ENCODE measurements around the gene MRPS23.

MRPS23 gene

DNA sequence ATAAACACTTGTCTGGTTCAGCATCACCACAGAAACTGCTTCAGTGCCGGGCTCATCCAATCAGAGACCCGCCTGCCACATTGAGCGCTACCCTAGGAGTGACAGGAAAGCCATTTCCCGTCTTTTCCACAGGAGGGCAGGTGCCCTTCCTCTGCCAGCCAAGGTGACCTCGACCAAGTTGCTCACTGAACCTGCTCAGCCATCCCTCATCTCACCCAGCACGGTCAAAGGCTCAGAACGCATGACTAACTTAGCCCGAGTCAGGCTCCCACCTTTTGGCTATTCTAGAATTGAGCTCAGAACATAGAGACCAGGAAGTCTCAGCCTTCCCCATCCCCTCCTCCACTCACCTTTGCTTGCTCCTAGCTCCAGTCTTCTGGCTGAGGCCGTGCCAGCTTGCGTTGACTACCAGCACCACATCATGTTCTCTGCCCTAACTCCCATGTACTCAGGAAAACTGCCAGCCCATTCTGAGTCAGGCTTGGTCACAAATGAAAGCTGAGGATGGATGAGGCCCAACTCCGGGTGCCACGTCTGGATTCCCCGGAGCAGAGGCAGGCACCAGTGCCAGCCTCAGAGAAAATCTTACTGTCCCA, 15.6 kb downstream of the MRPS23 start:
- DNase-seq, result no peak

DNA sequence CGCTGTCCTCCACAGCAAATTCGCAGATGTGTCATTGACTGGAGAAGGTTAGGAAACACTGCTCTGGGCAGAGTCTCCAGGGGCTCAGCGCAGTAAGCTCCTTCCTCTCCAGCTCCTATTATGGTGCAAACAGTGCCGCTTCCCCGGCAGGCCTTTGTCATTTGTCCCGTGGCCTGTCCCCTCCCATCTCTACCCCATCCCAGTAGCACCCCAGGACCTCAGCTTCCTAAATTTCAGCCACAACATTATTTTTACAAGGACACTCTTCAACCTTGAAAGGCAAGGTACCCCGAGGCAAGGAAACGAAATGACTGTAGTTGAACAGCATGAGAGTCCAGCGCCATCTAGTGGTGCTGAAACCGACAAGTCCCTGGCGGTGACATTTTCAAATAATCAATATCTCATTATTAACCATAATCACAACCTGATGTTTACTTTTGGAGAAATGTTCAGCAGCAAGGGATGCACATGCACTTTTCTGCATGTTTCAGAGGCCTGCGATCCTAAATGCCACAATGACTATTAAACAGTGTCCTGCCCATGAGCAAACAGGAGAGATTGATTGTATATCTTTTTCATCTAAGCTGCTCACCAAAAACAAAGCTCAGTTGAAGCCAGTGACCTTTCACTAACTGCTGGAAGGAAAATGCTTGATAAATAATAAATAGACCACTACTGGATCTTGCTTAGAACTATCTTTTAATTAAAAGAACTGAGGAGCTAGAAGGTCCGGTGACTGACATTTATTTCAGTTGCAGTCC, 16.5 kb downstream of the MRPS23 start:
- peak; percentile 12 for DNase-seq

DNA sequence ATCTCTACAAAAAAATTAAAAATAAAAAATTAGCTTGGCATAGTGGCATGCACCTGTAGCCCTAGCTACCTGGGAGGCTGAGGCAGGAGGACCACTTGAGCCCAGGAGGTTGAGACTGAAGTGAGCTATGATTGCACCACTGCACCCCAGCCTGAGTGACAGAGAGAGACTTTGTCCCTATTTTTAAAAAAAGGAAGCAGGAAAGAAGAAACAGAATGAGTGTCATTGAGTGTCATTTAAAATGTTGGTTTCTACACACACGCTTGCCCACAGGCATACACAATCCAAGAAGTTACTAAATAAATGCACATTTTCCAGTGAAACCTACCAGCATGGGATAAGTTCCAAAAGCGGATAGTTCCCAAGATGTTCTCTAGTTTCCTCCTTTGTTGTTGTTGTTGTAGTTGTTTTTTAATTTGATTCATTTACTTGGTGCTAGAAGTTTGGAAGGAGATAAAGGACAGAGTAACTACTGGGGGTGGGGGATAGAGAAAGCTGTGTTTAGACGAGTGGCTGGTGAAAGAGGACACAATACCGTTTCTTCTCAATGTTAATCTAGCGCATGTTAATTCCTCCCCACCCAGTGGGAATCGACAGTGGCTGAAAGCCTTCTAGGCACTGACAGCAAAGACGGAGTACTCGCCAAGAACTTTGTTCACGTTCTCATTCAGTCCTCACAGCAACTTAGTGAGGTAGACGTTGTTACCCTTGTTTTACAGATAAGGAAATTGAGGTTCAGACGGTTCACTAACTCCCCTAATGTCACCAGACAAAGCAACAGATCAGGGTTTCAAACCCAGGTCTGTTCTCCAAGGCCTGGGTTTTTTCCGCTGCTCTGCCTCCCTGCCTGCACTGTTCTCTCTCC, 17.3 kb downstream of the MRPS23 start:
- no peak for DNase-seq

DNA sequence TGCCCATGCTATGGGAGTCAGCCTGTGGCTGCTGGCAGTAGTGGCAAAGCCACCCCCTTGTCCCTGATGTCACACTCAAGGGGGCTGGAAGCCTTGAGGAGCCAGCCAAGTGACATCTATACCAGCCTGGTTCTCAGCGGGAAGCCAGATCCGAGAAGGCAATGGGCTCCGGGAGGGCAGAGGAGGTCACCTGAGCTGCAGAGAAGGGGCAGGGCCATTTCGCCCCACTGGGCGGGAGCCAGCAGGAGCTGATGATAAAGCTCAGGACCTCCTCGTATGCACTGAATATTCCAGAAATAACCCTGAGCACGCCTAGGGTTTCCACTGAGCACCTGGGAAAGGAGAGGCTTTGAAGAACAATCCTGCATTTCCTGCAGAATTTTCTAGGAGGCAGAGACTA, 19.0 kb downstream of the MRPS23 start:
- DNase-seq, result no peak

DNA sequence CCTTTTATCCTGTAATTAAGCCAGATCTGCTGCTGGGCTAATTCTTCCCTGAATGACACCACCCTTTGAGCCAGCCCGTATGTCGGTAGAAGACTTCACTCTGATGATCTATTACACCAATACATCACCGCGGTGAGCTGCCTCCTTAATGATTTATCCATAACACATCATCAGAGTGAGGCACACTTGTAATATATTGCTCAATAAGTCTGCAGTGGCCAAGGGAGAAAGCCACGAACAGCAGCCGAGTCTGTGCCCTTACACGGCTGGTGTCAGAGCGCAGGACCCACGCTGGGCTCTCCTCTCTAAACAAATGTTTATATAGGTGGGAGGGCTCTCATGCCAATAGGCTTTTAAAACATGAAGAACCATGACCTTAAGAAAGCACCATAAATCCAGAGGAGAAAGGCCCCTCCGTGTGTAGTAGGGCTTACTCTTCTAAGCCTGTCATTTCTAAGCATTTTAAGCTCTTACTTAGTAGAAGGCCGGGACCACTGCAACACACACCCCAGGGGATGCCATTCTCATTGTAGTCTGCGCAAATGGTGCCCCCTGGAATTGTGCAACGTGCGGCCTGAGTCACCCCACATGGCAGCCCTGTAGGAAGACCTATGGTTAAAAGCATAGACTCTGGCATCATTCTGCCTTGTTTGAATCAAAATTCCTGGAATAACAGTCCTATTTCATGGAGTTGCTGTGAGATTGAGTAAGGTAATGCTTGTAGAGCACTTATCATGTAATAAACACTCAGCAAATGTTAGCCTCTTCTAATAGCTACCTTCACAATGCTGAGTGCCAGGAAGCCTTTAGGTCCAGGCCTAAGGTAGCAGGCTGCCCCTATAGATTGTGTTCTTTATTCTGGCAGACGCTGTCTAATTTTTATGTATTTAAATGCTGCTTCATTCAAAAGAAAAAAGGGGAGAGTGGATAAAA, 26.1 kb downstream of the MRPS23 start:
- no peak for DNase-seq

DNA sequence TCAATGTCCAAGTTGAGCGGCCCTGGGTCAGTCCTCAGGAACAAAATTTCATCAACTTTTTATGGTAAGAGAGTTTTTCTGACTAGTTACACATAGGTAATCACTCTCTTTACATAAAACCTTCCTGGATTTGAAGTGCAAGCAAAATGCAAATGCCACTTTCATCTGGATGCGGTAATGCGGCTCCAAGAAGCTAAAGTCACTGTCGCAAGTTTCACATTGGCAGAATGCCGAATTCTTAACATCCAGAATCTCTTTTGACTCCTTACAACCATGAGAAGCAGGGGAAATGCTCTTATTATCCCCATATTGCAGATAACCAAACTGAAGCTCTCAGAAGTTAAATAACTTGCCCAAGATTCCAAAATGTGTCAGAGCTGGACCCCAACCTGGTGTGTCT, 30.0 kb downstream of the MRPS23 start:
- no peak for DNase-seq

DNA sequence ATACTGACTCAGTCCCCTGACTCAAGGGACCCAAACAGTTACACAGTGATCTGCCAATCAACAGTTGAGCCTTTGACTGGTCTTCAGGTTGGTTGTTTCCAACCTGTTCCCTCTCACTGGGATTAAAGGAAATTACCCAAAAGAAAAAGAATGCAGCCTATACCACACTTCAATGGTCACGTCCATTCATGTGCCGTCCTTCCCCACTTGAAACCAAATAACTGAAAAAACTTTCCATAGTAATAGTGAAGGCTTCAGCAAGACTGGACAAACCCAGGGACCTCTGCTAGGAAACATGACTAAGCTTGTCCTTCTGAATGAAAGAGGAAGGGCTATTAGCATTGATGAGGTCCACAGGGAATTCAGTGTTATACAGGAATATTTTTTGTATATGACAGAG, 30.6 kb downstream of the MRPS23 start:
- no peak for DNase-seq

DNA sequence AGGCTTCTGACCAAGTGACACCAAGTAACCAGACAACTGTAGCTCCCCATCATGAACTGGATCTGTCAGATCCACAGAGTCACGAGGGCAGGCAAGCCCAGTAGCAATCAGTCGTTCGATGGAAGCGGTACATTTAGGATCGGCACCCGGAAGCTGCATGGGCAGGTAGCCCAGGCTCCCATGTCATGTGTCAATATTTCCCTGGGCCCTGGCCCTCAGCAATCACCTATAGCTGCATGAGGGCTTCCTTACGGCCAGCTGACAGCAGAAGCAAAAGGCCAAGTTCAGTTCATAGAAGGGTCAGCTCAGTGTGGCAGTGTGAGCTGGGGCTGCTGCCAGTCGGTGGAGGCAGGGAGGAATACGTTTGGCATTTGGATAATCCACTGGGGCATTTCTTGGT, 31.8 kb downstream of the MRPS23 start:
- no peak for DNase-seq

DNA sequence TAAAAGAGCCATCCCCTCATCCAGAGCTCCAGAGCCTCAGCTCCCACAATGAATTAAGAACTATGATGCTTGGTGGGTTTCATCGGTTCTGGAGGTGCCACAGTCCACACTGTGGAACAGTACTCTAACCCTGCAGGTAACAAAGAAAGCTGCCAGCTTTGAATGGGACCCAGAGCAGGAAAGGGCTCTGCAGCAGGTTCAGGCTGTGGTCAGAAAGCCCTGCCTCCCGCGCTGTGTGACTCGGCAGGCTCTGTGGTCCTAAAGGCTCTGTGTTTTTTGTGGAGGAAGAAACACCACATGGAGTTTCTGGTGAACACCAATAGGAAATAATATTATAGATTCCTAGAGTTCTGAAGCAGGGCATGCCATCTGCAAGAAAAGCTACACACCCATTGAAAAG, 32.5 kb downstream of the MRPS23 start:
- DNase-seq, result no peak

DNA sequence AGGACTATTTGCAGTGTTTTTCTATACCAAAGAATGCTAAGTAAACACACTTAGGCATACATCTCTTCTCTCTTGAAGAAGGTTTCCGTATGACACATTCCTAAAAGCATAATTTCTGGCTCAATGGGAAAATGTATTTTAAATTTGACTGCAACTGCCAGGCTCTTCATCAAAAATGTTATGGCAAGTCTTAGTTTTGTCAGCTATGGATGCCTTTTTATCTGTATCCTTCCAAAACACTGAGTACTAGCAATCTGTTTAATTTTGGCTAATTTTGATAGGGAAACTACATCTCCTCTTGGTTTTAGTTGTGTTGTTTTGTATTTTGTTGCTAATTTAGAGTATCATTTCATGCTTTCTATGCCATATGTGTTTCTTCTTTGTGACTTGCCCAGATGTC, 35.4 kb downstream of the MRPS23 start:
- DNase-seq, result no peak

DNA sequence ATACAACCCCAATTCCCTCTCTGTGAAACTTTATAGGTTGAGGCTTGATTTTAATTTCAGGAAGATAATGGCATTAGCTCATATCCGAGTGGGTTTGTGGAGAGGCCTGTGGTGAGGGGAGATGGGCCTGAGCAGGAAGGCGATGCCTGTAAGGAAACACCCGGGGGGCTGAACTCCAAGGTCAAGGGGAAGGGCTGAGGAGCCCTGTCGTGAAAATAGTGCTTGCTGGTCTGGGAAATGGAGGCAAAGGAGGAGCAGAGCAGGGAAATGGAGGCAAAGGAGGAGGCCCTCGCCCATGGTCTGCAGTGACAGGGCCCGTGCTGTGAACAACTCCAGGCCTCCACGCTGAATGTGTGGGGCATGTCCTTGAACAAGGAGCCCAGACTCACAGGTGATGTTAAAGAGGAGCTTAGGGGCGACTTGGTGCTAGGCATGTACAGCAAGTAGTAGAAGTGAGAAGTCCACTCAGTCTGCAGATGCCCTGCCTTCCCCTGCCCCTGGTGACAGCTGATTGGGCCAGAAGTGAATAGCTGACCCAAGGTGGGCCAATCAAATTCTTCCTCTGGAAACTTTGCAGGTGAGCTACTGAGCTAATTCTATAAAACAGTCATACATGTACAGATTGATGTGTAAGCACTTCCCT, 38.1 kb downstream of the MRPS23 start:
- DNase-seq, result no peak

DNA sequence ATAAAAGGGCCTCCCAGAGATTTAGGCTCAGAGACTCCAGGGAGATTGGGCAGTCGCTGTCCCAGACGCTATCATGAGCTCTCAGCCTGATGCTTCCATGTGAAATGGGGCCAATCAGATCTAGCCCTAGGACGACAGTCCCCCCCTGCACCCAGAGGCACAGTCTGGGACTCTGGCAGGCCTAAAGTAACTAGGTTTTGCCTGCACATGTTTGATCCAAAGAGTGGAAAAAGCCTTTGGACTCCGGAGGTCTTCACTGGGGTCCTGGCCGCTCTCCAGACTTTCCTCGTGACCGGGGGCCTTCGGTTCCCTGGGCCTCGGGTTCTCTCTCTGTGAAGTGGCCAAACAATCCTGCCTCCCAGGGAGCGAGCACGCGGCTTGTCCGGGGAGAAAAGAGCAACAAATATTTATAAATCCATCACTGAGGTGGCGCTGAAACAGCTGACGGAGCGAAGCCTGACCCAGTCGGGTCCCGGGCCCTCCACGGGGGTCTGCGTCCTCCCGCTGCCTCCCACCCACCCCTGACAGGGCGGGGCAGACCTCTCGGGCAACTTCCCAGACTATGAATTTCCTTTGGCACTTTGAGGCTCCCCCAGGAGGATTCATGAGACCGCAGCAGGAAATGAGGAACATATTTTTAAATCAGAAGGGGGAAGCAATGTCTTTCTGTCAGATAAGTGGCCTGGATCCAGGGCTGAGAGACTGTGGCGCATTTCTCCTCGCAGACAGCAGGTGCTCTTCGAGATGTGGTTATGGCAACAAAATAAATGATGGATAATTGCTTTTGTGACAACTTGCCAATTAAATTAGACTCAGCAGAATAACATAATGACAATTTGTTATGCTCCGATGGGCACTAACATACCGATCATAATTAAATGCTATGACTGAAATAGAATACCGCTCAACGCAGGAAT, 38.9 kb downstream of the MRPS23 start:
- no peak for DNase-seq

DNA sequence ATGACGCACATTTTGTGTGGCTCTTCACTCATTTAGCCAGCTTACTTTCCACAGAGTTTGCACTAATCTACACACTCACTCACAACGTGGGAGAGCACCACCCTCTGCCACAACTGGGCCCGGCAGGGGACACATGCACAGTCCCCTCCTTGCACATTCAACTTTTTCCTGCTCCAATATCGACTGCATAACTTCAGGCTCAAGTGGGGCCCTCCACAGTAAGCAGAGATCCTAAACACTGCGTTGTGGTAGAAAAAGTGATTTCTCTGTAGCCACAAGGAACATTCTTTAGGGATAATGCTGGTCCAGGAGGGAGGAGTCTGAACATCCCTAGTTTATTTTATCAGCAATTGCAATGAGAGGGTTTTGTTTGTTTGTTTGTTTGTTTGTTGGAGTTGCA, 40.0 kb downstream of the MRPS23 start:
- no peak for DNase-seq

DNA sequence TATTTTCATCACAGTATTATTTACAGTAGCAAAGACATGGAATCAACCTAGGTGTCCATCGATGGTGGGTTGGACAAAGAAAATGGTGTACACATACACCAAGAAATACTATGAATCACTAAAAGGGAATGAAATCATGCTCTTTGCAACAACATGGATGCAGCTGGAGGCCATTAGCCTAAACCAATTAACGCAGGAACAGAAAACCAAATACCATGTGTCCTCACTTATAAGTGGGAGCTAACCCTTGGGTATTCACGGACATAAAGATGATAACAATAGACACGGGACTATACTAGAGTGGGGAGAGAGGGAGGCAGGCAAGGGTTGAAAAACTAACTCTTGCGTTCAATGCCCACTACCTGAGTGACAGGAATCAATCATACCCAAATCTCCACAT, 41.0 kb downstream of the MRPS23 start:
- no peak for DNase-seq

DNA sequence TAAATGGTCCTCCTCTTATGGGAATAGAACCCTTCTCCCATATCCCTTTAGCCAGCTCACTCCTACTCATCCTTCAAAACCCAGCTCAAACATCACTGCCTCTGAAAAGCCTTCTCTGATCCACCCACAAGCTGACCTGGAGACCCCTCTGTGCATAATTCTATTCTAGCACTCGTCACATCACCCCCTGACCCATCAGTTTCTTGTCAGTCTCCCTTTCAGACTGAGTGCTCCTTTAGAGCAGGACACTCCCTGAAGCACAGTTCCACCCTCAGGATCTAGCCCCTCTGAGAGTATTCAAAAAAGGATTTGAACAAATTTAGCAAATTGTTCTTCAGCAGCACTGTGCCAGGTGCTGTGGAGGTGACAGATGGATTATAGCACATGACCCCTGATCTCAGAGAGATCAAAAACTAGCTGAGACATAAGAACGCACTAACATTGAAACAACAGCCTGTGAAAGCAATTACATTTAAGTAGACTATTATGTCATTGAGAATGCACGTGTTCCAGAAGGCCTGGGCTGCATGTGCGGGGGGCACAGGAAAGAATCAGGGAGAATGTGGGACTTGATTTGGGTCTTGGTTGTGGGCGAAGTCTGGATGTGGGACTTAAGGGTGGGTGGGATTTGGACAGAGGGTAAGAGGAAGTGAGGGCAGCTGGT, 43.5 kb downstream of the MRPS23 start:
- DNase-seq, result no peak

DNA sequence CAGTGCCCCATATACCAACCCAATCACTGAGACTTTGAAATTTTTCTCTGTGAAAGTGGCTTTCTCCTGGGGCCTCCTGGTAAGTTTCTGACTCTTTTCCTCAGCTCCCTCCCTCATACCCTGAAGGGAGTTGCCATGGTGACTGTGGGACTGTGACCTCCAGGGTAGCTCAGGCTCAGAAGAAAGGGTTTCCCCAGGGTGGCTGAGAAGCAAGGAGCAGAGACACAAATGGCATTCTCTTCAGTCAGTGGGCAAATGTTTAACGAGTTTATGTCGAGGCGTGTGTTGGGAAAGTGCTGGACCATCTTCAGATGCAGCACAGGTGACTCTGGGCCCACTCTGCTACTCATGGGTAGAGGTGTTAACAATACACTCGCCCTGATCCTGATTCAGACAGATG, 46.8 kb downstream of the MRPS23 start:
- no peak for DNase-seq

DNA sequence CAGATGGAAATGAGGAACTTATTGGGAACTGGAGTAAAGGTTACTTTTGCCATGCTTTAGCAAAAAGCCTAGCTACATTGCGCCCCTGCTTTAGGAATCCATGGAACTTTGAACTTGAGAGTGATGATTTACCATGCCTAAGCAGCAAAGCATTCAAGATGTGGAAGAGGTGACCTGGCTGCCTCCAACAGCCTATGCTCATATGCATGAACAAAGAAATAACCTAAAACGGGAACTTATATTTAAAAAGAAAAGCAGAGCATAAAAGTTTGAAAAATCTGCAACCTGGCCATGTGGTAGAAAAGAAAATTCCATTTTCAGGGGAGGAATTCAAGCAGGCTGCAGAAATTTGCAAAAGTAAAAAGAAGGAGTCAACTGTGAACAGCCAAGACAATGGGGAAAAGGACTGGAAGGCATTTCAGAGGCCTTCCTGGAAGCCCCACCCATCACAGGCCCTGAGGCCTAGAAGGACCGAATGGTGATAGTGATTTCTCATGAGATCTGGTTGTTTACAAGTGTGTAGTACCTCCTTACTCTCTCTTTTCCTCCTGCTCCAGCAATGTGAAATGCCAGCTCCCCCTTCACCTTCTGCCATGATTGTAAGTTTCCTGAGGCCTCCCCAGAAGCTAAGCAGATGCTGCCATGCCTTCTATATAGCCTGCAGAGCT, 48.7 kb downstream of the MRPS23 start:
- DNase-seq, result no peak

DNA sequence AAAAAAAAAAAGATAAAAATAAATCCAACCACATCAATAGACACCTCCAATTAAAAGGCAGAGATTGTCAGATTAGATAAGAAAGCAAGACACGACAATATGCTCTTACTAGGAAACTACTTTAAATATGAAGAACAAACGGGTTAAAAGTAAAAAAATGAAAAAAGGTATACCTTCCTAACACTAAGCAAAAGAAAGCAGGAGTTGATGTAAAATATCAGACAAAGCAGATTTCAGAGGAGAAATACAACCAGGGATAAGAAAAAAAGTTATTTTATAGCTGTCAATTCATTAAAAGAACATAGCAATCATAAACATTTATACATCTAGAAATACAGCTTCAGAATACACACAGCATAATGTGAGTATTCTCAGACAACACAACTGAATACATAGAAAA, 55.0 kb downstream of the MRPS23 start:
- no peak for DNase-seq

DNA sequence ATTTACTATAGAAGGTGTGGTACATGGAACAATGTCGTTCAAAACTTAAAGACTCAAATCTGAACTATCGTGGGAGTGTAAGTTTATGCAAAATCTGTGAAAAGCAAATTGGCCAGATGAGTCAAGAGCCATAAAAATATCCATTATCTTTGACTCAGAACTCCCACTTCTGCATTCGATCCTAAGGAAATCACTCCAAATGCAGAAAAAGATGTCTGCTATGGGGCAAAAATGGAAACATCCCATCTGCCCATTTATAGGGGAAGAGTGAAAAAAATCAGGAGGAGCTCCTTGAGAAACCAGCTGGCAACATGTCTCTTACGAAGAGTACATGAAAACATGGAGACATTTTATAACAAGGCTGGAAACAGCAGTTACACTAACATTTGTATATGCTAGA, 61.1 kb downstream of the MRPS23 start:
- DNase-seq, result no peak

DNA sequence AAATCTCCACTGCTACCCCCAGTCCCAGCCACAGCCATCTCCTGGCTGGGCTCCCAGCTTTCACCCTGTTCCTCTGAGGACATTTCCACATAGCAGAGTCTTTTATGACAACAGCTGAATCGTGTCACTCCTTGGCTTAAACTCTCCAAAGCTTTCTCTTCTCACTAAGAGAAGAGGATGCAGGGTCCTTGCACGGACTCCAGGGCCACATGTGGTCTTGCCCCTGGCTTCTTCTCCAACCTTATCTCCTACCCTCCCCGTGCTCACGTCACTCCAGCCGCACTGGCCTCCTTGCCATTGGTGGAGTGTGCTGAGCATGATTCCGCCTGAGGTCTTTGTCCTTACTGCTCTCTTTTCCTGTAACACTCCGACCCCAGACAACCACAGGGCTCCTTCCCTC, 64.8 kb downstream of the MRPS23 start:
- no peak for DNase-seq

All from NCI-H1048 (cell line).